ENCODE measurements around the gene NTRK2.

The NTRK2 gene

GRCh38 chr9:84822589-84823233, 153.2 kb downstream of the NTRK2 start:
- no peak overlapping the region for H3K9ac ChIP-seq (ENCODE audit: low read depth, low read length)
- no peak for ATAC-seq (ENCODE audit: insufficient read depth, low read depth)
- H3K4me2 ChIP-seq (ENCODE audit: insufficient read depth, low read length) = no peak overlapping the region
- no peak overlapping the region for H3K4me3 ChIP-seq (ENCODE audit: low read depth in 1 of 2, low read length in 2 of 2)
- TF ChIP-seq EZH2 (IDR thresholded peaks at IDR 0.05; ENCODE audit: borderline replicate concordance, low read depth, low read length, severe bottlenecking) = no peak
- TF ChIP-seq, protein P1, sequence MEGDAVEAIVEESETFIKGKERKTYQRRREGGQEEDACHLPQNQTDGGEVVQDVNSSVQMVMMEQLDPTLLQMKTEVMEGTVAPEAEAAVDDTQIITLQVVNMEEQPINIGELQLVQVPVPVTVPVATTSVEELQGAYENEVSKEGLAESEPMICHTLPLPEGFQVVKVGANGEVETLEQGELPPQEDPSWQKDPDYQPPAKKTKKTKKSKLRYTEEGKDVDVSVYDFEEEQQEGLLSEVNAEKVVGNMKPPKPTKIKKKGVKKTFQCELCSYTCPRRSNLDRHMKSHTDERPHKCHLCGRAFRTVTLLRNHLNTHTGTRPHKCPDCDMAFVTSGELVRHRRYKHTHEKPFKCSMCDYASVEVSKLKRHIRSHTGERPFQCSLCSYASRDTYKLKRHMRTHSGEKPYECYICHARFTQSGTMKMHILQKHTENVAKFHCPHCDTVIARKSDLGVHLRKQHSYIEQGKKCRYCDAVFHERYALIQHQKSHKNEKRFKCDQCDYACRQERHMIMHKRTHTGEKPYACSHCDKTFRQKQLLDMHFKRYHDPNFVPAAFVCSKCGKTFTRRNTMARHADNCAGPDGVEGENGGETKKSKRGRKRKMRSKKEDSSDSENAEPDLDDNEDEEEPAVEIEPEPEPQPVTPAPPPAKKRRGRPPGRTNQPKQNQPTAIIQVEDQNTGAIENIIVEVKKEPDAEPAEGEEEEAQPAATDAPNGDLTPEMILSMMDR (IDR thresholded peaks at IDR 0.05; ENCODE audit: borderline replicate concordance, extremely low read depth, low read length, poor library complexity, severe bottlenecking) = no peak
- H3K27me3 ChIP-seq (ENCODE audit: insufficient read depth, low read length, poor library complexity) = no peaks in the 10 kb centered on the region
- H4K20me1 ChIP-seq (ENCODE audit: insufficient read depth, low read length) = no peaks in the 10 kb centered on the region
- H3K27ac ChIP-seq (ENCODE audit: low read length) = no peak overlapping the region
- H3K79me2 ChIP-seq (ENCODE audit: insufficient read depth, low read length) = no peaks in the 10 kb centered on the region
- H3K4me1 ChIP-seq (ENCODE audit: insufficient read depth, low read length) = no peaks in the 10 kb centered on the region
- no peaks in the 10 kb centered on the region for H3K9me3 ChIP-seq (ENCODE audit: insufficient read depth, low read length, severe bottlenecking)
- H3K36me3 ChIP-seq (ENCODE audit: insufficient read depth, low read length) = no peaks in the 10 kb centered on the region
- no peak for DNase-seq
- H2AFZ ChIP-seq (ENCODE audit: low read depth, low read length) = no peak overlapping the region

GRCh38 chr9:84823421-84824271, 154.1 kb downstream of the NTRK2 start:
- DNase-seq (no peak), ATAC-seq (ENCODE audit: insufficient read depth, low read depth) (no peak)
- Histone ChIP-seq H2AFZ (ENCODE audit: low read depth, low read length) (no peak overlapping the region), H3K79me2 (ENCODE audit: insufficient read depth, low read length) (no peaks in the 10 kb centered on the region), H3K27ac (ENCODE audit: low read length) (no peak overlapping the region), H3K4me1 (ENCODE audit: insufficient read depth, low read length) (no peaks in the 10 kb centered on the region), H3K27me3 (ENCODE audit: insufficient read depth, low read length, poor library complexity) (no peaks in the 10 kb centered on the region), H3K4me2 (ENCODE audit: insufficient read depth, low read length) (no peak overlapping the region), H3K9me3 (ENCODE audit: insufficient read depth, low read length, severe bottlenecking) (no peaks in the 10 kb centered on the region), H4K20me1 (ENCODE audit: insufficient read depth, low read length) (no peaks in the 10 kb centered on the region), H3K9ac (ENCODE audit: low read depth, low read length) (no peak overlapping the region), H3K36me3 (ENCODE audit: insufficient read depth, low read length) (no peaks in the 10 kb centered on the region), H3K4me3 (ENCODE audit: low read depth in 1 of 2, low read length in 2 of 2) (no peak overlapping the region)
- TF ChIP-seq, protein P1 (IDR thresholded peaks at IDR 0.05; ENCODE audit: borderline replicate concordance, extremely low read depth, low read length, poor library complexity, severe bottlenecking) = no peak
- no peak for TF ChIP-seq EZH2 (IDR thresholded peaks at IDR 0.05; ENCODE audit: borderline replicate concordance, low read depth, low read length, severe bottlenecking)

- no peak overlapping the region for H3K27ac ChIP-seq (ENCODE audit: low read length)
- TF ChIP-seq, protein P1 (IDR thresholded peaks at IDR 0.05; ENCODE audit: borderline replicate concordance, extremely low read depth, low read length, poor library complexity, severe bottlenecking) = no peak
- no peak for TF ChIP-seq EZH2 (IDR thresholded peaks at IDR 0.05; ENCODE audit: borderline replicate concordance, low read depth, low read length, severe bottlenecking)
- no peak overlapping the region for H3K4me3 ChIP-seq (ENCODE audit: low read depth in 1 of 2, low read length in 2 of 2)
- H4K20me1 ChIP-seq (ENCODE audit: insufficient read depth, low read length) = no peaks in the 10 kb centered on the region
- no peaks in the 10 kb centered on the region for H3K79me2 ChIP-seq (ENCODE audit: insufficient read depth, low read length)
- no peaks in the 10 kb centered on the region for H3K9me3 ChIP-seq (ENCODE audit: insufficient read depth, low read length, severe bottlenecking)
- H3K9ac ChIP-seq (ENCODE audit: low read depth, low read length) = no peak overlapping the region
- no peak overlapping the region for H2AFZ ChIP-seq (ENCODE audit: low read depth, low read length)
- no peaks in the 10 kb centered on the region for H3K36me3 ChIP-seq (ENCODE audit: insufficient read depth, low read length)
- no peak overlapping the region for H3K4me2 ChIP-seq (ENCODE audit: insufficient read depth, low read length)
- ATAC-seq (ENCODE audit: insufficient read depth, low read depth) (no peak), DNase-seq (no peak)
- no peaks in the 10 kb centered on the region for H3K4me1 ChIP-seq (ENCODE audit: insufficient read depth, low read length)
- H3K27me3 ChIP-seq (ENCODE audit: insufficient read depth, low read length, poor library complexity) = no peaks in the 10 kb centered on the region
Observed at GRCh38 chr9:84827216-84827765, 157.8 kb downstream of the NTRK2 start.
